OCI-LY7 (cell line): ENCODE measurements around the gene DIPK1A. TPM values are rescaled to one million over a fixed set of nuclear protein-coding genes. Genes with fewer than 3 reads are reported as not detected.

ENCODE experiments used
- BruUV-seq: library from RNA; stranded (reverse); fragments of 400-500 nt; replicated peaks from 2 replicates; lab custom pipeline; 2021; lab: Mats Ljungman, UMichigan
- CTCF ChIA-PET: fragments of 300-600 bp; sonication (Branson Sonifier 250); formaldehyde crosslinking; loops from one replicate; lab custom pipeline; 2022; ENCODE audit warnings: antibody characterized with exemption; ENCODE audit not compliant: unreplicated experiment; lab: Charles Lee
- POLR2A ChIA-PET: fragments of 300-600 bp; sonication (Branson Sonifier 250); formaldehyde crosslinking; loops from one replicate; lab custom pipeline; 2022; ENCODE audit warnings: antibody characterized with exemption; lab: Charles Lee
- DNase-seq: peaks from one replicate; pipeline ENCODE4 v3.0.0-alpha.2; 2015; ENCODE audit warnings: low spot score
- H2AFZ ChIP-seq: fragments of 200-600 bp; sonication (generic), shearing (Covaris generic); 2 replicates; pipeline ENCODE4 v1.6.1; 2014; ENCODE audit warnings: mild to moderate bottlenecking, antibody characterized with exemption, low read length, moderate library complexity
- H3K27ac ChIP-seq: fragments of 200-600 bp; sonication (generic); 2 replicates; pipeline ENCODE4 v1.5.1; 2014; ENCODE audit warnings: mixed run types, low read depth, mild to moderate bottlenecking, moderate library complexity, low read length, inconsistent platforms; ENCODE audit not compliant: poor library complexity, severe bottlenecking
- H3K36me3 ChIP-seq: fragments of 200-600 bp; sonication (generic); 2 replicates; pipeline ENCODE4 v1.6.1; 2014; ENCODE audit warnings: mild to moderate bottlenecking, antibody characterized with exemption, low read length, moderate library complexity, mixed read lengths; ENCODE audit not compliant: insufficient read depth
- H3K4me1 ChIP-seq: fragments of 200-600 bp; sonication (generic); 2 replicates; pipeline ENCODE4 v1.5.1; 2014; ENCODE audit warnings: mild to moderate bottlenecking, low read length; ENCODE audit not compliant: insufficient read depth, poor library complexity, severe bottlenecking
- H3K4me2 ChIP-seq: fragments of 200-600 bp; sonication (generic); 2 replicates; pipeline ENCODE4 v1.6.1; 2014; ENCODE audit warnings: mild to moderate bottlenecking, low read length
- H3K4me3 ChIP-seq: fragments of 200-600 bp; sonication (generic); 2 replicates; pipeline ENCODE4 v1.5.1; 2014; ENCODE audit warnings: mild to moderate bottlenecking, low read depth, low read length; ENCODE audit not compliant: poor library complexity, severe bottlenecking
- H3K79me2 ChIP-seq: fragments of 200-600 bp; sonication (generic); 2 replicates; pipeline ENCODE4 v1.6.1; 2016; ENCODE audit warnings: low read depth, mild to moderate bottlenecking, low read length, moderate library complexity, mixed read lengths; ENCODE audit not compliant: insufficient read depth
- H3K9me2 ChIP-seq: fragments of 200-600 bp; sonication (generic); 2 replicates; pipeline ENCODE4 v1.6.1; 2016; ENCODE audit warnings: mild to moderate bottlenecking, low read length, mixed read lengths; ENCODE audit not compliant: insufficient read depth
- H3K9me3 ChIP-seq: fragments of 200-600 bp; sonication (generic); 2 replicates; pipeline ENCODE4 v1.6.1; 2014; ENCODE audit warnings: mild to moderate bottlenecking, mixed run types, low read length, mixed read lengths
- H4K20me1 ChIP-seq: fragments of 200-600 bp; sonication (generic); 2 replicates; pipeline ENCODE4 v1.6.1; 2014; ENCODE audit warnings: mild to moderate bottlenecking, antibody characterized with exemption, low read length, moderate library complexity, mixed read lengths; ENCODE audit not compliant: insufficient read depth
- EZH2phosphoT487 ChIP-seq: fragments of 200-600 bp; sonication (generic); IDR thresholded peaks from 2 replicates; pipeline ENCODE4 v1.6.1; 2018; ENCODE audit warnings: low read depth, borderline replicate concordance, mild to moderate bottlenecking, mixed run types, antibody characterized with exemption, low read length, moderate library complexity, mixed read lengths
- intact Hi-C: fragments of 100-400 bp; cut with micrococcal nuclease; formaldehyde crosslinking; loops from one replicate; pipeline ENCODE4 v1.10.0; 2022; ENCODE audit not compliant: unreplicated experiment
- total RNA-seq, 2 experiments: library from RNA; depleted of rRNA in 1 of 2; stranded (reverse); fragments of >200 nt in 1 of 2; shearing (Covaris generic) in 1 of 2; gene quantifications; 2 replicates each; pipeline ENCODE4 v1.2.3, GENCODE V29; 2014 to 2022
- TF ChIP-seq, protein P1 (sequence below): fragments of 200-600 bp; sonication (generic); conservative IDR thresholded peaks from 2 replicates; pipeline ENCODE4 v1.5.1; 2014; ENCODE audit warnings: mild to moderate bottlenecking, antibody characterized with exemption, low read length, moderate library complexity, mixed read lengths

The DIPK1A gene
- total RNA-seq, 2 experiments from 2014 or later: 13.0 to 25.4 TPM

DNA sequence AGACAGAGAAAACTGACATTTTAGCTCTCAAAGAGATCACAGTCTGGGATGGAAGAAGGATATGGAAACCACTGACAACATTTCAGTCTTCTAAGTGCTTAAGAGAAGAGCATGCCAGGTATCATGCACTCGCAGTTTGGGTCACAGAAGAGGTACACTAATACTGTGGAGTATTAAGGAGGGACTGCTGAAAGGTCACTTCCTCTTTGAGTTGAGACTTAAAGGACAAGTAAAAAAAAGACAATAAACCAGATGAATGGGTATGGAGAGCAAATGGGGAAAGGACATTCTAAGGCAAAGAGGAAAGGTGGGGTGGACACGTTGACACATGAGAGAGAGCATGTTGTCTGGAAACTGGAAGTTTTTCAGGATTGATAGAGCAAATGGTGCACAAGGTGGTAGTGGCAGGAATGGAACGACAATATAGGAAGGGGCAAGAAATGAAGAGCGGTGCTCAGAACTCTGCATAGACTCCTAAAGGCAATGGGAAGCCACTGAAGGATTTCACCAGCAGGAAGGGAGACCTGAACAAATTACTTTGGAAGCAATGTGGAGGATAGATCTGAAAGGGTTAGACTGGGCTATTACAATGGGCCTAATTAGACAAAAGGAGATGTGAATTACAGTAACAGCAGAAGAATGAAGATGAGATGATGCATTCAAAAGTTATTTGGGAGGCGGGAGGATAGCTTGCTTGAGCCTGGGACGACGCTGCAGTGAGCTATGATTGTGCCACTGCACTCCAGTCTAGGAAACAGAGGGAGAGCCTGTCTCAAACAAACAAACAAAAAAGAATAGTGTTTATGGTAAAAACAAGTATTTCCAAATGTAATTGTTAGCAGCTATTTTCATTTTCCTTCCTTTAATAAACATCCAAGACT, 11.1 kb downstream of the DIPK1A start:
- BruUV-seq: no TSS peak
- CTCF ChIA-PET: interaction anchor here (0.6 to 1.5 kb wide), 7 partner anchors 10 to 112 kb away, joined by 3 to 6 read pairs (median 3); no protein-coding TSS in a partner anchor
- Histone ChIP-seq H3K36me3 (peaks cover 10% of the 10 kb centered on the region), H3K27ac (peak overlapping the region; percentile 92), H3K9me3 (peaks cover 6% of the 10 kb centered on the region), H3K79me2 (peaks cover 100% of the 10 kb centered on the region), H3K4me3 (peak overlapping the region; percentile 55), H3K4me2 (peak overlapping the region; percentile 77), H4K20me1 (no peaks in the 10 kb centered on the region), H2AFZ (no peak overlapping the region), H3K4me1 (peaks cover 93% of the 10 kb centered on the region), H3K9me2 (no peaks in the 10 kb centered on the region)
- POLR2A ChIA-PET: interaction anchor here (0.6 to 5.2 kb wide), 21 partner anchors 8 to 991 kb away, joined by 3 to 106 read pairs (median 3); partner anchors contain the start of gene DIPK1A
- TF ChIP-seq, protein P1, sequence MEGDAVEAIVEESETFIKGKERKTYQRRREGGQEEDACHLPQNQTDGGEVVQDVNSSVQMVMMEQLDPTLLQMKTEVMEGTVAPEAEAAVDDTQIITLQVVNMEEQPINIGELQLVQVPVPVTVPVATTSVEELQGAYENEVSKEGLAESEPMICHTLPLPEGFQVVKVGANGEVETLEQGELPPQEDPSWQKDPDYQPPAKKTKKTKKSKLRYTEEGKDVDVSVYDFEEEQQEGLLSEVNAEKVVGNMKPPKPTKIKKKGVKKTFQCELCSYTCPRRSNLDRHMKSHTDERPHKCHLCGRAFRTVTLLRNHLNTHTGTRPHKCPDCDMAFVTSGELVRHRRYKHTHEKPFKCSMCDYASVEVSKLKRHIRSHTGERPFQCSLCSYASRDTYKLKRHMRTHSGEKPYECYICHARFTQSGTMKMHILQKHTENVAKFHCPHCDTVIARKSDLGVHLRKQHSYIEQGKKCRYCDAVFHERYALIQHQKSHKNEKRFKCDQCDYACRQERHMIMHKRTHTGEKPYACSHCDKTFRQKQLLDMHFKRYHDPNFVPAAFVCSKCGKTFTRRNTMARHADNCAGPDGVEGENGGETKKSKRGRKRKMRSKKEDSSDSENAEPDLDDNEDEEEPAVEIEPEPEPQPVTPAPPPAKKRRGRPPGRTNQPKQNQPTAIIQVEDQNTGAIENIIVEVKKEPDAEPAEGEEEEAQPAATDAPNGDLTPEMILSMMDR: no peak
- TF ChIP-seq EZH2phosphoT487: no peak
- DNase-seq: peak; percentile 54
- intact Hi-C loops: loop anchor here (2.0 to 10.0 kb wide), 2 partner anchors 91 to 1465 kb away; partner anchors contain the start of gene ABCD3

DNA sequence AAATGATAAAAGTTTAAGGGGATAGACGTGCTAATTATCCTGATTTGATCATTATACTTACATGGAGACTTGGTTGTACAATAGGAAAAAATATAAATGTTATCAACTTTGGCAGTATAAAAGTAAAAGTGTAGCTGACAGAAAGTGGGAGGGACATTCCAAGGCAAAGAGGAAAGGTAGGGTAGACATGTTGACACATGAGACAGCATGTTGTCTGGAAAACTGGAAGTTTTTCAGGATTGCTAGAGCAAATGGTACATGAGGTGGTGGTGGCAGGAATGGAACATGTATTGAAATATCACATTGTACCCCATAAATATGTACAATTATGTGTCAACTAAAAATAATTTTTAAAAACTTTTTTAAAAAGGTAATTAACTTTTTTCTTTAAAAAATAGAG, 13.2 kb downstream of the DIPK1A start:
- H3K9me2 ChIP-seq: no peaks in the 10 kb centered on the region
- no peak overlapping the region for H3K4me2 ChIP-seq
- H4K20me1 ChIP-seq: no peaks in the 10 kb centered on the region
- BruUV-seq: no TSS peak
- DNase-seq: no peak
- ChIA-PET CTCF (no interaction called here), POLR2A (interaction anchor here (0.8 to 5.2 kb wide), 10 partner anchors 13 to 130 kb away, joined by 3 to 106 read pairs (median 4); partner anchors contain the start of genes DIPK1A and MTF2)
- TF ChIP-seq, protein P1: no peak
- TF ChIP-seq EZH2phosphoT487: no peak
- H2AFZ ChIP-seq: no peak overlapping the region
- intact Hi-C loops: no loop called here
- H3K4me3 ChIP-seq: no peak overlapping the region
- H3K27ac ChIP-seq: peak overlapping the region; percentile 11
- H3K36me3 ChIP-seq: peaks cover 10% of the 10 kb centered on the region
- H3K9me3 ChIP-seq: peaks cover 6% of the 10 kb centered on the region
- H3K79me2 ChIP-seq: peaks cover 100% of the 10 kb centered on the region
- peaks cover 93% of the 10 kb centered on the region for H3K4me1 ChIP-seq
